HG03558 (cell line): Measurements from ENCODE around the gene ZNF778.
"Not testable (repeated sequence)": the region's sequence is repeated elsewhere in the genome, so short reads cannot be mapped to it uniquely, and the experiment has no call there.

Experiments
- ATAC-seq: cut with Tn5 transposase; IDR thresholded peaks from one replicate; pipeline ENCODE4 v1.9.1; 2021; ENCODE audit warnings: moderate number of reproducible peaks; ENCODE audit not compliant: unreplicated experiment; ENCODE audit errors: extremely low read depth

ZNF778 gene

DNA sequence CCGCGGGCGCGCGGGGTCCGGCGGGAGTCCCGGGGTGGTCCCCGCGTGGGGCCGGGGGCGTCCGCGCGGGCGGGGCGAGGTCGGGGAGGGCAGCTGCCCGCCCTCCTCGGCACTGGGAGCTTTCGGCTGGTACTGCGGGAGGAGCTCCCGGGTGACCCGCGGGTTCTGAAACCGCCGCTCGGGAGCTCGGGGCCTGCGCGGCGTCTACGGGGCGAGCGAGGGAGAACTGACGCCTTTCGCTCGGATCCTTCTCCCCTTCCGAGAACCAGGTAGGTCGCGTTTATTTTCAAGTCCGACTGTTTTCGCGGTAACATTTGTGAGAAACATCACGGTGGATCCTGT is 30.2 kb downstream of the ZNF778 start:
- not testable (repeated sequence) for ATAC-seq

DNA sequence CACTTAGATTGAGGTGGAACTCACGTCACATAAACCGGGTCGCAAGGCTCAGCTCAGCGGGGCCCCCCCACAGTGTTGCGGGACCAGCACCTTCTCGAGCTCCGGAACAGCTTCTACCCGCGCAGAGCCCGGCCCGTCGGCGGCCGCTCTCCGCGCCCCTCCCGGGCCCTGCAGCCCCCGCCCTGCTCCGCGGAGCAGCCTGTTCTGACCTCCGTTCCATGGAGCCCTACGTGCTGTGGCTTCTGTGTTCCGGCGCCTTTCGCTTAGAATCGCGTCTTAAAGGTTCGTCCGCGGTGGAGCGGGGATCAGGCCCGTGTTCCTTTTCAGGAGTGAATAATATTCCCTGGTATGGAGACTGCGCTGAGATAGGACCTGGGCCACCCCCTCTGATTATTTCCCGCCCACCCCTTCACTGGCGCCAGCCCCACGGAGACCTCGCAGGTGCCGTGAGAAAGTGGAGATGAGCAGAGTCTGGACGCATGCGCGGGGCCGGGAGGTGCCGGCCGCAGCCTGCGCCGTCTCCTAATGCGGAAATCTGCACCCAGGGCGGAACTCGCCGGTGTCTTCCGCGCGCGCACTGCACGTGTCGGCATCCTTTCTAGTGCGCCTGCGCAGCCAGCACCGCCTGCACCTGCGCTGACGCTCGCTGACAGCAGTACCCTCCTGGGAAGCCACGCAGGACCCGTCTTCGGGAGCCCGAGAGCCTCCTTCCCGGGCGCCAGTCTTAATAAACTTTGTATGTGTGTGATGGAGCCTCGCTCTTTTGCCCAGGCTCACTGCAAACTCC is 30.9 kb downstream of the ZNF778 start:
- ATAC-seq: no peak

GRCh38 chr16:89253548-89254287 is 36.2 kb downstream of the ZNF778 start:
- no peak for ATAC-seq

DNA sequence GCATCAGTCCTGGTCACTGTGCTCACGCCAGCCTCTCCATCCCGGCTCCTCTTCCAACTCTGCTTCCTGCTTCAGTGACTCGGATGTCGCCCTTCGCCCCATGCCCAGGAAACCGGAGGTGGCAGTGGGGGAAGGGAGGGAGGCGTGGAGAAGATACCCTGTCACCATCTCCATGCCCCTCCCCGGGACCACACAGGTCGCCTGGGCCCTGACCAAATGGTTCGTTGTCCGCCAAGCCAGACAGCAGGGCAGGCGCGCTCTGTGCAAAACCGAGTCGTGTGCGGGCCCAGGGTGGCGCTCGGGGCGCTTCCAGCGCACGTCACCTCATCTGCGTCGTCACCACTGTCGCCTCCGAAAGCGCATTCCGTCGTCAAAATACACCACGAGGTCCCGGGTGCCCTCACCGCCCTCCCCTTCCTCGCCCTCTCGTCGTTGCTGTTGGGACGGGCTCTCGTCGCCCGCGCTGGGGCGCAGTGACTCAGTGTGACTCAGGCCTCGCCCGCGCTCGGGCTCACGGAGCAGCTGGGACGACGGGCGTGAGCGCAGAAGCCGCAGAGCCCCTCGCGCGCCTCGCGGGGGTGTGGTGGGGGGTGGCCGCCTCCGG is 39.2 kb downstream of the ZNF778 start:
- ATAC-seq: no peak

DNA sequence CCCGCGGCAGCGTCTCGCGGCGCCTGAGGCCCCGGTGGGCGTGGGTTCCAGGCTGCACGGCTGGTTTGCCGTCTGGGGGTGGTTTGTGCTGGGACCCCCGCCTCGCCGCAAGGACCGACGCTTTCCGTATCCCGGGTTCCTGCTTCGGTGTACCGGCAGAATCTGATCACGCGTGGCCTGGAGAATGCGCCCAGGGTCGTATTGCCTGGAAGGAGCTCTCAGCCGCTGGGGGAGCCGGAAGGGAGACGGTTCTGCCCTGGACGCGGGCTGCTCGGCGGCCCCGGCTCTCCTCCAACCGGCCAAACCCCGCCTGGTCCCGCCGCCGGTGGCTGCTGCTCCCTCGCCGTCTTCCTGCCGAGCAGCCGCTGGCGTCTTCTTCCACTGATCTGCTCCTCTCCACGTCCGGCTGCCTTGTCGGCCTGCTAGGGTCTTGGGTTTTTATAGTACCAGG is 39.8 kb downstream of the ZNF778 start:
- no peak for ATAC-seq

- no peak for ATAC-seq
These were observed 40.4 kb downstream of the ZNF778 start for GRCh38 chr16:89257757-89258465.

GRCh38 chr16:89259901-89260300 is 42.4 kb downstream of the ZNF778 start:
- not testable (repeated sequence) for ATAC-seq

GRCh38 chr16:89261691-89262563 is 44.4 kb downstream of the ZNF778 start:
- no peak for ATAC-seq

GRCh38 chr16:89264800-89265550 is 47.5 kb downstream of the ZNF778 start:
- ATAC-seq: no peak

GRCh38 chr16:89265647-89266046 is 48.1 kb downstream of the ZNF778 start:
- no peak for ATAC-seq

- no peak for ATAC-seq
These were observed 49.1 kb downstream of the ZNF778 start for GRCh38 chr16:89266521-89267134.

DNA sequence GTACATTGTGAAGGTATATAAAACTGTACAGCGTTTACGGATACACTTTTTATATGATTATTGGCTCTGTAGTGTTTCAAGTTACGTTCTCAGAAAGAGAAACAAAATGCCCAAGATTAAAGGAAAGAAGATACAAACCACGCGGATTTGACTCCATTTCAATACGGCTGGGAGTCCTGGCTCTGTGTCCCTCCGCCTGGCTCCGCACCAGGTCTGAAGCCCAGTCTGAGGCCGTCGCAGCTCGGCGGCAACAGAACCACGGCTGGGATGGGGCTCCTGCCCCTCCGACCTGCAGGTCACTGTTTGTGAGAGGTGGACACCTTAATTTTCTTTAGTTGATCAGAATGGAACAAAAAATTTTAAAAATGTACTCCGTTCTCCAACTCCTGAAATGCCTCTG is 50.2 kb downstream of the ZNF778 start:
- not testable (repeated sequence) for ATAC-seq

DNA sequence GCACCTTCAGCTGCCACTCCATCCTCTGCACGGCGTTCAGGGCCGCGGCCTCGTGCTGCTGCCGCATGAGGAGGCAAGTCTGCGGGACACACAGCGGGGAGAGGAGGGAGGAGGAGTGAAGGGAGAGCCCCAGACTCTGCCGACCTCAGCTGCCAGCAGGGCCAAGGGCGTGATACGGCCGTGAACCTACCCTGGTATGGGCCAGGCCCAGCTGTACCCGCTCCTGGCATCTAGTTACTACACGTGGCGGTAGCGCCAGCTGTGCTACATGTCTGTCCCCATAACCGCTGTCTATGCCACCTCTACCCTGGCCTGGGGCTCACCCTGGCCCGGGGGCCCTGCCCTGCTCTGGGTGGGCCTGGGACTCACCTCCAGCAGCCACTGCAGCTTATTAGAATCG is 51.1 kb downstream of the ZNF778 start:
- no peak for ATAC-seq

GRCh38 chr16:89268987-89269735 is 51.7 kb downstream of the ZNF778 start:
- ATAC-seq: no peak

DNA sequence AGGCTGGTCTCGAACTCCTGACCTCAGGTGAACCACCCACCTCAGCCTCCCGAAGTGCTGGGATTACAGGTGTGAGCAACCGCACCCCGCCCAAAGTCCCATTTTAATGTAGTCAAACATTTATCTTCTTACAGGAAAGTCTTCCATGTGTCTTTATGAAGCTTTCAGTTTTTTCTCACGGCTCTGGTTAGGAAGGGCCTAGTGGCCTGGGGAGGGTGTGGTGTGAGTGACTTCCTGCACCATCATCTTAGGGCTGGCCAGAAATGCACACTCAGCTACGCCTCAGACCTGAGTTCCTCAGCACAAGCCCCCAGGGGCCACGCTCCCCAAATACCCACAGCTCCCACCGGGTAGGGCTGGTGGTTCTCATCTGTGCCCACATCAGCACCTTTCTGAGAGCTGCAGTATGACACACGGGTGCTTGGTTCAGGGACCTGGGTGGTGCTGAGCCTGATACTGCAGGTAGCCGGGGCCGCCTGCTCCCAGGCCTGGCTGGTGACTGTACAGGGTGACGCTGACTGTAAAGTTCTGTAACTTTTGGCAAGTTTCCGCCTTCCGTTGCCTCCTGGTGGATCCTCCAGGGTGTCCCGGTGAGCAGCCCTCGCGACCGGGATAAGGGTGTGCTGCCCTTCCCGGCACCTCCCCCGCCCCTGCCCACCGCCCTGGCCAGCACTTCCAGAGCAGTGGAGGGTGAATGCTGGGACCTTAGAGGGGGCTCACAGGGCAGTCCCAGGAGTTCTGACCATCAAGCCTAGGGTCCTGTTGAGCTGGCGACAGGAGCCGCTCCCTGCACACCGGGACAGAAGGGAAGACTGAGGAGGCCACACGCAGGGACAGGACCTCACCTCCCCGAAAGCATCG is 52.5 kb downstream of the ZNF778 start:
- ATAC-seq: no peak

DNA sequence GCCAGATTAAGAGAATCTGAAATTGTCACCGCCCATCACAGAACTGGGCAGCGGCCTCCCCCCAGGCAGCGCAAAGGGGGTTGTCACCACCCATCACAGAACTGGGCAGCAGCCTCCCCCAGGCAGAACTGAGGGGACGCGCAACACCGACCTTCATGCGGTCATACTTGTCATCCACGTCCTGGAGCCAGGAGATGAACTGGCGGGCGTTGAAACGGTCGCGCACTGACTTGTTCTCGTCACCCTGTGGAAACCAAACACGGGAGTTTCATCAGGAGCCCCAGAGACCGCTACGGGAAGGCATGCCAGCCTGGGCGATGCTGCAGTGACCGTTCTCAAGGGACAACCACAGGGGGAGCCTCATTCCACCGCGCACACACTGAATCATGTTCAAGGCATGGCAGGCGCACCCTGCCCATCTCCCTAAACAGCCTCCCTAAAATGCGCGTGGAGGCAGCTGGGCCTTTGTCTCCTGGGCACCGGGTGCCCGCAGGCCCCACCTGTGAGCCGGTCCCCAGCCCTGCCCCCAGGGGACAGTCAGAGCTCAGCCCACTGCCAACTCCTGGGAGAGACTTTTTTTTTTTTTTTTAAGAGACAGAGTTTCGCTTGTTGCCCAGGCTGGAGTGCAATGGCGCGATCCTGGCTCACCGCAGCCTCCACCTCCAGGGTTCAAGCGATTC is 53.3 kb downstream of the ZNF778 start:
- ATAC-seq: no peak
